ENCODE results near the gene RPAIN.
"Not testable (repeated sequence)": the region's sequence is repeated elsewhere in the genome, so short reads cannot be mapped to it uniquely, and the experiment has no call there.

The RPAIN gene

GRCh38 chr17:5416901-5417300 lies 3.1 kb upstream of the RPAIN start:
- H3K4me1 Mint-ChIP-seq, result peaks cover 49% of the 10 kb centered on the region
- H3K4me3 Mint-ChIP-seq, result peak overlapping the region; percentile 96

DNA sequence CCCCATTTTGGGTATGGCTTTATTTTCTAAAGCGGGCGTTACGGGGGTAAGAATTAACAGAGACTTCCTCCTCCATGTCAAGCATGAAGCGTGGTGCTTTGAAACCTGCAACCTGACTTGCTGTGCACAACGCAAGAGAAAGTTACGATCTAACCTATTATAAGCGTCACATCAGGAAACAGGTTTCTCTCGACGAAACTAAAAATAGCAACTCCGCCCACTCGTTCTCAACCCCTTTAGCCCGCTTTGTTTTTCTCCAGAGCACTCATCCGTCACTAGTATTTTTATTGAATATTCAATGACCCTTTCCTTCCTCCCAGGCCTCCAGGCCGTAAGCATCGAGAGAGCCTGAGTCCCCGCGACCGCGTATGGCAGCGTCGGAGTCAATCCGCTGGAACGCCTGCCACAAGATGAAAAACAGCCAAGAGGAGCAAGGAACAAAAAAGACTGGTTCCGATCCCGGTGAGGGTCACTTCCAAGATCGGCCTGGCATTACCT lies 1.1 kb upstream of the RPAIN start:
- Mint-ChIP-seq H3K36me3 (peaks cover 28% of the 10 kb centered on the region), H3K27ac (peak overlapping the region; percentile 99), H3K4me1 (peaks cover 47% of the 10 kb centered on the region), H3K27me3 (peaks cover 4% of the 10 kb centered on the region), H3K9me3 (no peaks in the 10 kb centered on the region), H3K4me3 (peak overlapping the region; percentile 96)
- CTCF ChIA-PET, result interaction anchor here (1.1 kb wide), 1 partner anchor 20 kb away, joined by 4 read pairs; the partner anchor contains the start of gene C1QBP
- DNase-seq, result peak; percentile 77

More at GRCh38 chr17:5416901-5417300, 3.1 kb upstream of the RPAIN start:
- Mint-ChIP-seq H3K27ac (peak overlapping the region; percentile 19), H3K36me3 (peaks cover 41% of the 10 kb centered on the region), H3K9me3 (no peaks in the 10 kb centered on the region), H3K27me3 (peaks cover 4% of the 10 kb centered on the region)
- CTCF ChIA-PET, result no interaction called here
- DNase-seq, result no peak

DNA sequence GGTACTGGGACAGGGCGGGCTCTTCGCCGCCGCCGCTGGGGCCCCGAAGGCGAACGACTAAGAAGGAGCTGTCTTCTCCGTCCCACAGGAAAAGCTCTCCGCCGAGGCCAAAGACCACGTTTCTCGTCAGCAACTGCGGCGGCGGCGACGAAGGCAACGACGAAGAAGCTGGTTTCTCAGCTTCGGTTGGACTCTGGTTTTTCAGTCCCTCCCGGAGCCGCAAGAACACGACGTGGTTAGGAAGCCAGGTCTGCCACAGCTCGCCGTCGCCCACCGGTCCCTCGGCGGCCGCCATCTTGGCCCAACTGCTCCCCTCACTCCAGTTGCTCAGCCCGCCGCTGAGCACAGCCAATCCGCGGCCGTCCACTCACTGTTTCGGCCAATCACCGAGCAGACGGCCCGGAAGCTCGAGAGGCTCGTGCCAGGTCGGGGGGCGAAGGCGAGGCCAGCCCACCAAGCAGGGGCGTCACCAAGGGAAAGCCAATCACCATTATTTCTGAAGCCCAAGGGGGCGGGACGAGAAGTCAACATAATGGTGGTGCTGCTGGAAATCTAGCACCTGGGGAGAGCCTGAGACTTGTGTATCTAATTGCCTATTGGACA lies 525 bp upstream of the RPAIN start, which contains the start of gene NUP88:
NUP88 (minus strand) TSS at position 307 of the 603 bp plus-strand sequence; CDS start at position 295, 12 bp downstream.
- Mint-ChIP-seq H3K36me3 (peaks cover 30% of the 10 kb centered on the region), H3K4me3 (peak within 1 kb of the TSS; percentile 96), H3K27me3 (peaks cover 4% of the 10 kb centered on the region), H3K4me1 (peaks cover 47% of the 10 kb centered on the region), H3K27ac (peak within 1 kb of the TSS; percentile 99), H3K9me3 (no peaks in the 10 kb centered on the region)
- DNase-seq, result peak; percentile 98
- CTCF ChIA-PET, result interaction anchor here (1.1 kb wide), 1 partner anchor 20 kb away, joined by 4 read pairs; the partner anchor contains the start of gene C1QBP

- H3K27me3 Mint-ChIP-seq, result peaks cover 4% of the 10 kb centered on the region
- peaks cover 40% of the 10 kb centered on the region for H3K36me3 Mint-ChIP-seq
- no peak overlapping the region for H3K27ac Mint-ChIP-seq
- H3K9me3 Mint-ChIP-seq, result no peaks in the 10 kb centered on the region
- no peak overlapping the region for H3K4me3 Mint-ChIP-seq
- DNase-seq, result no peak
- CTCF ChIA-PET, result interaction anchor here (1.0 kb wide), 1 partner anchor 17 kb away, joined by 4 read pairs; no protein-coding TSS in a partner anchor
- H3K4me1 Mint-ChIP-seq, result peaks cover 38% of the 10 kb centered on the region
Measured at GRCh38 chr17:5422505-5422904, 2.5 kb downstream of the RPAIN start.

DNA sequence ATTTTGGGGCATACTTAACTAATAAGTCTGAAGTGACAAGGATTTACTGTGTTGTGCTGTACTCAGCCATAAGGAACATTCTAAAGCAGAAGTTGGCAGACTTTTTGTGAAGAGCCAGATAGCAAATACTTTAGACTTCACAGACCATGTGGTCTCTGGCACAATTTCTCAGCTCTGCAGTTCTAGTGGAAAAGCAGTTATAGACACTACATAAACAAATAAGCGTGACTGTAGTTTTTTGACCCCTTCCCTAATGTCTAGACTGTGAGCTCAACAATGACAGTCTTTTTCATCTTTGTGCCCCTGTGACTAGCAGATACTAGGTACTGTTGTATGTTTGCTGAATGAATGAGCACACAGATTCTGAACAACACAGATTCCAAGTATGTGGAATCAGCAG lies 4.9 kb downstream of the RPAIN start:
- H3K36me3 Mint-ChIP-seq, result peaks cover 48% of the 10 kb centered on the region
- H3K4me1 Mint-ChIP-seq, result peaks cover 30% of the 10 kb centered on the region
- no peak overlapping the region for H3K27ac Mint-ChIP-seq
- H3K27me3 Mint-ChIP-seq, result no peaks in the 10 kb centered on the region
- DNase-seq, result no peak
- no peaks in the 10 kb centered on the region for H3K9me3 Mint-ChIP-seq
- CTCF ChIA-PET, result no interaction called here
- no peak overlapping the region for H3K4me3 Mint-ChIP-seq

- Mint-ChIP-seq H3K27ac (no peak overlapping the region), H3K9me3 (no peaks in the 10 kb centered on the region), H3K27me3 (no peaks in the 10 kb centered on the region), H3K36me3 (peaks cover 49% of the 10 kb centered on the region), H3K4me3 (no peak overlapping the region), H3K4me1 (peaks cover 27% of the 10 kb centered on the region)
- no peak for DNase-seq
- CTCF ChIA-PET, result no interaction called here
Measured at GRCh38 chr17:5425826-5426225, 5.8 kb downstream of the RPAIN start.

DNA sequence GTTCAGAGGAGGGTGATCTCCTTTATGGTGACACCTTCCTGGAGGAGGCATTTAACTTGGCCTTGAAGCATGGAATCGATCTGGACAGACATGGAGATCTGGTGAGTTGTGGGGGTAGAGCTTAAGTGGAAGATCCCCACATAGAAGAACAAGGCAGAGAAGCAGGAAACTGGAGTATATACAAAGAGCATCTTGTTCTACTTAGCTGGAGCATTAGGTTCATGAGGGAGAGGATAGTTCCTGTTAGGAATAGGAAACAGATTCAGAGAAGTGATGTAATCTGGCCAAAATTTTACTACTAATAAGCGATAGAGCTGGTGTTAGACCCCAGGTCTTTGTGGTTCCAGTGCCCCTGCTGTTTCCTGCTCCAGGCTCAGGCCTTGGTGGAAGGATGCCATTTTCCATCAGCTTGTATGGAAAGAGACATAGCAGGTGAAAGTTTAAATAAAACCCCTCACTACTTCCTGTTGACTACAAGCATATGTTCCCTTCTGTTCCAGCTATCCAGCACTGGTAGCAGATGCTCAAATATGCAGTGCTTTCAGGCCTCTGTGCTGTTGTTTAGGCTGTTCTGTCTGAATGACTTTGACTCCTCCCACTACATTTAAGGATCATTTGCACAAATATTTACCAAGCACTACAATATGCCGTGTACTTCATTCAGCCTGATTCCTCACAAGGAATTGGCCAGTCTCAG lies 9.4 kb downstream of the RPAIN start:
- H3K4me1 Mint-ChIP-seq, result peaks cover 5% of the 10 kb centered on the region
- H3K27me3 Mint-ChIP-seq, result no peaks in the 10 kb centered on the region
- no peak for DNase-seq
- no peak overlapping the region for H3K27ac Mint-ChIP-seq
- peaks cover 60% of the 10 kb centered on the region for H3K36me3 Mint-ChIP-seq
- no peak overlapping the region for H3K4me3 Mint-ChIP-seq
- CTCF ChIA-PET, result interaction anchor here (1.0 kb wide), 2 partner anchors 8 to 10 kb away, joined by 3 to 4 read pairs; partner anchors contain the start of gene C1QBP
- no peaks in the 10 kb centered on the region for H3K9me3 Mint-ChIP-seq

- DNase-seq, result no peak
- Mint-ChIP-seq H3K36me3 (peaks cover 63% of the 10 kb centered on the region), H3K27ac (peak overlapping the region; percentile 60), H3K4me3 (no peak overlapping the region), H3K27me3 (no peaks in the 10 kb centered on the region), H3K4me1 (peaks cover 9% of the 10 kb centered on the region), H3K9me3 (no peaks in the 10 kb centered on the region)
- CTCF ChIA-PET, result interaction anchor here (2.8 kb wide), 1 partner anchor 10 kb away, joined by 11 read pairs; the partner anchor contains the start of gene C1QBP
Measured at GRCh38 chr17:5430413-5430999, 10.5 kb downstream of the RPAIN start.

GRCh38 chr17:5431234-5431633 lies 11.3 kb downstream of the RPAIN start:
- H3K36me3 Mint-ChIP-seq, result peaks cover 61% of the 10 kb centered on the region
- CTCF ChIA-PET, result interaction anchor here (0.7 to 2.8 kb wide), 2 partner anchors 9 to 183 kb away, joined by 3 to 11 read pairs; partner anchors contain the start of gene C1QBP
- not testable (repeated sequence) for H3K9me3 Mint-ChIP-seq, H3K4me3 Mint-ChIP-seq, H3K27me3 Mint-ChIP-seq, DNase-seq
- peaks cover 13% of the 10 kb centered on the region for H3K4me1 Mint-ChIP-seq
- H3K27ac Mint-ChIP-seq, result peak overlapping the region; percentile 29

- Mint-ChIP-seq H3K9me3 (no peaks in the 10 kb centered on the region), H3K4me1 (peaks cover 22% of the 10 kb centered on the region), H3K27ac (peak overlapping the region; percentile 3), H3K27me3 (no peaks in the 10 kb centered on the region), H3K36me3 (peaks cover 68% of the 10 kb centered on the region), H3K4me3 (no peak overlapping the region)
- DNase-seq, result no peak
- CTCF ChIA-PET, result interaction anchor here (1.2 to 2.8 kb wide), 2 partner anchors 8 to 17 kb away, joined by 3 to 11 read pairs; partner anchors contain the start of gene C1QBP
Measured at GRCh38 chr17:5431949-5432556, 12.1 kb downstream of the RPAIN start.

DNA sequence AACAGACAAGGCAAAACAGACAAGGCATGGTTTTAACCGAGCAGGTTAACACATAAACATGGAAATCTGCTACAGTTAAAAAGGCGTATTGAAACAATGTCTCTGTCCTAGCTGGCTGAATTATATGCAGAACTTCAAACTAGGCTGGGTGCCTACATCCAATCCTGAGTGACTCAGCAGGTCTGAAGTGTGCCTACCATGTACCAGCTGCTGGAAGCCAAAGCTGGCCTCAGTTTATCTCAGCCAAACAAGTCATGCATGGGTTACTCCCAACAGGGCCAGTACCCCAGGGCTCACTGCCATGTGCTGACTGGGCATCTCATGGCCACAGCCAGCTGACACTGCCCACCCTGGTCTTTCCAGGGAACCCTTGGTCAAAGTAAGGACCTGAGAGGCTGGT lies 15.0 kb downstream of the RPAIN start:
- H3K4me3 Mint-ChIP-seq, result no peak overlapping the region
- H3K9me3 Mint-ChIP-seq, result no peaks in the 10 kb centered on the region
- peak overlapping the region; percentile 55 for H3K27ac Mint-ChIP-seq
- DNase-seq, result no peak
- peaks cover 61% of the 10 kb centered on the region for H3K36me3 Mint-ChIP-seq
- peaks cover 45% of the 10 kb centered on the region for H3K4me1 Mint-ChIP-seq
- CTCF ChIA-PET, result no interaction called here
- H3K27me3 Mint-ChIP-seq, result no peaks in the 10 kb centered on the region

GRCh38 chr17:5435781-5436315 lies 15.9 kb downstream of the RPAIN start:
- H3K4me3 Mint-ChIP-seq, DNase-seq, CTCF ChIA-PET, H3K27me3 Mint-ChIP-seq, H3K9me3 Mint-ChIP-seq: not testable (repeated sequence)
- Mint-ChIP-seq H3K27ac (peak overlapping the region; percentile 6), H3K4me1 (peaks cover 43% of the 10 kb centered on the region), H3K36me3 (peaks cover 57% of the 10 kb centered on the region)

DNA sequence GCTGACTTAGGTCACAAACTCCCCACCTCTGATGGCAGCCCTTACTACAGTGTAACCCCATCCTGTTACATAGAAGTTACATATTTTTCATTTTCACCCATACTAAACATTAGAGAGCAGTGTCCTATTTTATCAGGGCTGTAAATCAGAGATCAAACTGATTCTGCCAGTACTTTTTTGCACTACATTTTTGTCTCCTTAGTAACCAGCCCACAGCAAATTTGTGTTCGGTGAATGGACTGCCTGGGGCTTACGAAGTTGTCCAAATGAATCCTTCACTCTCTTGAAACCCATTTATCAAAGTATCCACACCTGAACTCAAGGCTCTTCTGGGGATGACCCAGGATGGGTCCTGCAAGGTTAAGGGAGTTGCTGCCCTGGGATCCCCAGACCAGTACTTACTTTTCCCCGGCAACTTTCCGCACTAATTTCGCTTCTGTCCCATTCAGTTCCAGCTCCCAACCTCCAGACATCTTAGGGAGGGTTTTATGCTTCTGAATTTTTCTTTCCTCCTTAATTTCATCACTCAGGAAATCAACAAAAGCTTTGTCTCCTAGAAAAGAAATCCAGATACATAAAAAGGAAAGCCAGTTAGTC lies 17.8 kb downstream of the RPAIN start:
- CTCF ChIA-PET, result interaction anchor here (1.1 to 2.2 kb wide), 2 partner anchors 9 to 12 kb away, joined by 3 to 10 read pairs; no protein-coding TSS in a partner anchor
- Mint-ChIP-seq H3K36me3 (peaks cover 46% of the 10 kb centered on the region), H3K4me1 (peaks cover 43% of the 10 kb centered on the region), H3K27me3 (no peaks in the 10 kb centered on the region), H3K4me3 (peak overlapping the region; percentile 82), H3K9me3 (no peaks in the 10 kb centered on the region), H3K27ac (peak overlapping the region; percentile 90)
- no peak for DNase-seq
